ENCODE data around the gene SIVA1.

DNA sequence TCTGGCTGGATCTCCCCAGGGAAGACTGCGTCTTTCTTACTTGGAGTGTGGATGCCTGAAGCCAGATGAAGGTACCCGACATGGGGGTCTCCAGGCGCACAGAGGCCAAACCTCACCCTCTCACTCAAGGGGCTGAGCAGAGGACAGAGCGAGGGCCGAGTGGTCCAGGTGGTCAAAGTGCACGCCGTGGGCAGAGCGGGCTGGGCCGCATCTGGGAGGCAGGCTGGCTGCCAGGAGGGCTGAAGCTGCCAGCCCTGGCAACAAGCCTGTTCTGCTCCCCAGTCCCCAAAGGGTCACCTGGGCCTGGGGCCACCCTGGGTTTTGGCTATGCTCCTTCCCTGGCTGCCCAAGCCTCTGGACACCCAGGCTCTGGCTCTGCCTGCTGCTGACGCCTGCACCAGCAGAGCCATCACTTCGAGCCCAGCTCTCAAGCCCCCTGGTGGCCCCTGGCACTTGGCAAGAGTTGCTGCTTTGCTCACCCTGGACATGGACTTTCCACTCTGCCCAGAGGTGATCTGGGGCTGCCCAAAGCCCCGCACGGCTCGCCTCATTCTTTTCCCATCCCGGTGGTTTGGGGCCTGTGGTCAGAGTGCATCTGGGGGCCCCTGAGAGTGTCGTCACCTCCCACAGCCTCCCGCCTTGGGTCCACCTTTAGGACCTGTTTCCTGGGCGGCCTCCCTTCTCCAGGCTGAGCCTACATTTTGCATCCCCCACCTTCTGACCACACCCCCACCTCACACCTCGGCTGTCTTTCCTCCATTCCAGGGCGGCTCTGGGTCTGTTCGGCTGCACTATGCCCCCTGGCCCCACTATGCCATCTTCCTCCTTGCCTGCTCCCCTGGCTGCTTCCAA, 26.1 kb upstream of the SIVA1 start:
- TF ChIP-seq, protein P1, sequence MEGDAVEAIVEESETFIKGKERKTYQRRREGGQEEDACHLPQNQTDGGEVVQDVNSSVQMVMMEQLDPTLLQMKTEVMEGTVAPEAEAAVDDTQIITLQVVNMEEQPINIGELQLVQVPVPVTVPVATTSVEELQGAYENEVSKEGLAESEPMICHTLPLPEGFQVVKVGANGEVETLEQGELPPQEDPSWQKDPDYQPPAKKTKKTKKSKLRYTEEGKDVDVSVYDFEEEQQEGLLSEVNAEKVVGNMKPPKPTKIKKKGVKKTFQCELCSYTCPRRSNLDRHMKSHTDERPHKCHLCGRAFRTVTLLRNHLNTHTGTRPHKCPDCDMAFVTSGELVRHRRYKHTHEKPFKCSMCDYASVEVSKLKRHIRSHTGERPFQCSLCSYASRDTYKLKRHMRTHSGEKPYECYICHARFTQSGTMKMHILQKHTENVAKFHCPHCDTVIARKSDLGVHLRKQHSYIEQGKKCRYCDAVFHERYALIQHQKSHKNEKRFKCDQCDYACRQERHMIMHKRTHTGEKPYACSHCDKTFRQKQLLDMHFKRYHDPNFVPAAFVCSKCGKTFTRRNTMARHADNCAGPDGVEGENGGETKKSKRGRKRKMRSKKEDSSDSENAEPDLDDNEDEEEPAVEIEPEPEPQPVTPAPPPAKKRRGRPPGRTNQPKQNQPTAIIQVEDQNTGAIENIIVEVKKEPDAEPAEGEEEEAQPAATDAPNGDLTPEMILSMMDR (IDR thresholded peaks at IDR 0.05; ENCODE audit: borderline replicate concordance, extremely low read depth, low read length, poor library complexity, severe bottlenecking) = peak; percentile 11
- no peak for TF ChIP-seq EZH2 (IDR thresholded peaks at IDR 0.05; ENCODE audit: borderline replicate concordance, low read depth, low read length, severe bottlenecking)

Measured in DND-41 (cell line).